Posterior cingulate gyrus (tissue), 11 donors: ENCODE results near the gene ATP1A1.
A peak's percentile ranks its signal among the peaks of the same experiment; 100 is the strongest.

Experiments
- DNase-seq, 10 donors: peaks; one replicate each; pipeline versions ENCODE4 v3.0.0 to v3.0.0-alpha.2; 2020 to 2021; ENCODE audit warnings: mixed read lengths in 3 of 10
- intact Hi-C: fragments of 100-400 bp; cut with DNase I; formaldehyde crosslinking; loops from one replicate; pipeline ENCODE4 v1.15.1; 2023

The ATP1A1 gene

DNA sequence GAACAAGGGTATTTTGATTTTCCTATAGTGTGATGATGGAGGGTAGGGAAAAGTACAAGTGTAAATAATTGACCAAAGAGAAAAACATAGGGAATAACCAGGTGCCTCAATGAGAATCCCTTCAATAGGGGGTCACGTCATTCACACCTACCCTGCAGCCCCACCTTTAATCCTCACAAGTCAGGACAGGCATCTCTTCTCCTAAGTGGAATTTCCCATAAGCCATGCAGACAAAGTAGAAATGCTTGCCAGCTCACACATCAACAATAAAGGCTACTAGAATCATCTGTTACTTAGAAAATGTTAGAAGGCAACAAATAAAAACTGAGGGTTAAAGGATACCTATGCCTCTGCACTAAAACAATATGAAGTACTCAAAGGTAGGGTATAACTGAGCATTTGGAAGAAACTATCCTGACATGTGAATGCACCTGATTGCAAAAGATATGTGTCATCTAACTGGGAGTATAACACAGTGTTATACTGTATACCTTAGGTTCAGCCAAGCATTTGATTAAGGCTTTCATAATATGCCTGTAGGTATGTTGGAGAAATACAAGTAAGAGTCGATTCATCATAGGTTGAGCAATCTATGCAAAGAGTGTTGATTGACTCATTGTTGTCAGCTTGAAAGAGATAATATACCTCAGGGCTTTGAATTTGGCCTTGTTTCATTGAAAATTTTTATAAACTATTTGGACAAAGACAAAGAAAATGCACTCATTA is 32.4 kb upstream of the ATP1A1 start:
- intact Hi-C loops: no loop called here
- DNase-seq: no peak

DNA sequence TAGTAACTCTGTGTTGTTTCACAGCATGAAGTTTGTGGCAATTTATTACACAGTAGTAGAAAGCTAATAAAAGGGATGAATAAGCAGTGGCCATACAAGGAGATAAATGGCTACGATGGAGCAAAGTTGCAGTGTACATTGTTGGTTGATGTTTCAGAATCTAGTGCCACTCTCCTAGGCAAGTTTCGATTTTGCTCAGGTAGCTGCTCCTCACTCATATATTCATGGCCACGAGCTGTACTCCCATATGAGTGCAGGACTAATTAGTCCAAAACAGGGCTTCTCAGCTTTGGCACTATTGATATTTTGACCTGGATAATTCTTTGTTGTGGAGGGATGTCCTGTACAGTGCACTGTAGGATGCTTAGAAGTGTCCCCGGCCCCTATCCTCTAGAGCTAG is 30.0 kb upstream of the ATP1A1 start:
- no peak for DNase-seq
- intact Hi-C loops: no loop called here

- intact Hi-C loops: no loop called here
- no peak for DNase-seq
These were observed 28.0 kb upstream of the ATP1A1 start for GRCh38 chr1:116345011-116345410.

DNA sequence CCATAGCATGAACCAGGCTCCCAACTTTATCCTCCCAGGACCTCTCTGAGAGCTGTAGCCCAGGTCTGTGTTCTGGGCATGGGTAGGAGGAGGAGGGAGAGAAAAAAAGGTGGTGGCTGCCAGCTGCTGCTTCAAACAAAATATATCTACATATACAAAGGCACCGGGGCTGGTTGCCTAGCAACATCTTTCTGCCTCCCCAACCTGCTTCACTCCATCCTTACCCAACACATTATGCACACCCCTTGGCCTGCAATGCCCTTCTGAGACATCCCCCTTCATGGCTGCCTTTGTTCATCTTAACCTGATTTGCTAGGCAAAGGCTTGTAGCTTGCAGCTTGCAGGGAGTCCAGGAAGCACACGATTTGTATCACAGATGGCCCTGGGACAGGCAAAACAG is 27.2 kb upstream of the ATP1A1 start:
- intact Hi-C loops: no loop called here
- peak in 3 of 10 donors; percentile 37 to 87 (median 44) for DNase-seq

- no peak for DNase-seq
- intact Hi-C loops: no loop called here
These were observed 25.9 kb upstream of the ATP1A1 start for GRCh38 chr1:116346943-116347673.

DNA sequence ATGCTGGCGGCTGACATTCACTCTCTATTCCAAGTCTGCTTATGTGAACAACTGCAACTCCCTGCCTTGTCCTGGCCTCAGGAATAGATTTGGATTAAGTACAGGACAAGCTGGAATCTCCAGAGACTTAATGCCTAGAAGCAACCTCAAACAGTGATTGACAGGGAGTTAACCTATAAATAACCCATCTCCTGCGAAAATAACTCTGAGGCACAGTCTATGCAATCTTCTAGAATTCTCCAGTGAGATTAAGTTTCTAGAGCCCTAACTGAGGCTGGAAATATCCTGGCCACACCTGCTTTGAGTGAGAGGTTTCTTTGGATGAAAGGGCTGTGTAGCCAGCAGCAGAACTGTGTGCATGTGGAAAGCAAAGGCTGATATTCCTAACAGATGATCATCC is 25.3 kb upstream of the ATP1A1 start:
- DNase-seq: no peak

GRCh38 chr1:116350097-116350645 is 22.9 kb upstream of the ATP1A1 start:
- intact Hi-C loops: no loop called here
- DNase-seq: no peak

More for the DNA sequence above, 25.3 kb upstream of the ATP1A1 start:
- intact Hi-C loops: no loop called here

- intact Hi-C loops: no loop called here
- DNase-seq: no peak
These were observed 21.1 kb upstream of the ATP1A1 start for GRCh38 chr1:116351914-116352313.

DNA sequence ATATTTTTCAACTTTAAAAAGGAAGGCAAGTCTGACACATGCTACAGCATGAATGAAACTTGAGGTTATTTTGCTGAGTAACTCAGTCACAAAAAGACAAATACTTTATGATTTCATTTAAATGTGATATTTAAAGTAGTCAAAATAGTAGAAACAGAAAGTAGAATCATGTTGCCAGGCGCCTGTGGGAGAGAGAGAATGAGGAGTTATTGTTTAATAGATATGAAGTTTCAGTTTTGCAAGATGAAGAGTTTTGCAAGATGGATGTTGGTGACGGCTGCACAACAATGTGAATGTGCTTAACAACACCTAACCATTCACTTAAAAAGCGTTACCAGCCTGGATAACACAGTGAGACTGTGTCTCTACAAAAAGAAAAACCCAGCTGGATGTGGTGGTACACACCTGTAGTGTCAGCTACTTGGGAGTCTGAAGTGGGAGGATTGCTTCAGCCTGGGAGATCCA is 20.7 kb upstream of the ATP1A1 start:
- intact Hi-C loops: no loop called here
- no peak for DNase-seq

- DNase-seq: no peak
- intact Hi-C loops: no loop called here
These were observed 19.9 kb upstream of the ATP1A1 start for GRCh38 chr1:116353155-116353554.

DNA sequence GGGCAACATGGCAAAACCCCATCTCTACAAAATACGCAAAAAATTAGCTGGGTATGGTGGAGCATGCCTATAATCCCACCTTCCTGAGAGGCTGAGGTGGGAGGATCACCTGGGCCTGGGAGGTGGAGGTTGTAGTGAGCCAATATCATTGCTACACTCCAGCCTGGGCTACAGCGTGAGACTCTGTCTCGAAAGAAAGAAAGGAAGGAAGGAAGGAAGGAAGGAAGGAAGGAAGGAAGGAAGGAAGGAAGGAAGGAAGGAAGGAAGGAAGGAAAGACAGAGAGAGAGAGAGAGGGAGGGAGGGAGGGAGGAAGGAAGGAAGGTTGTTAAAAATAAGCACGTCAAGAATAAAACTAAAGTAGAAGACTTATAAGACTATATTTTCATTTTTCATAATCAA is 17.0 kb upstream of the ATP1A1 start:
- intact Hi-C loops: no loop called here

DNA sequence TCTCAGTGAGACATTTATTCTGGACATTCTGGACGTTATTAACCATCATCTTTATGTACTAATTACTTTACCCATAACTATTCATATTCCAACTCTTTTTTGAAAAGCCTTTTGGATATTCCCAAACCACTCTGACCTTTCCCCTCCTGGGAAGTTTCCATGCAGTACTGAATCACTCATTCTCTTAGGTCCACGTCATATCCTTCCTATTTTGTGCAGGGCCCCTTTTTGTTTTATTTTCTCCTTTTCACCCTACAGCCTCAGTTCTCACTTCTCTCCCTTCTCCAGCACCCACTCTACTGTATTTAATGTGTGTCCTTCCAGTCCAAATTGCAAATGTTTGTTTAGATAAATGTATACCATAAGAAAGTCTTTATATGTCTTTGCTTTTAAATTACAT is 16.4 kb upstream of the ATP1A1 start:
- intact Hi-C loops: no loop called here
- DNase-seq: no peak

More for the DNA sequence above, 17.0 kb upstream of the ATP1A1 start:
- DNase-seq: no peak

- DNase-seq: no peak
- intact Hi-C loops: no loop called here
These were observed 15.6 kb upstream of the ATP1A1 start for GRCh38 chr1:116357487-116357886.

- intact Hi-C loops: no loop called here
- DNase-seq: no peak
These were observed 13.8 kb upstream of the ATP1A1 start for GRCh38 chr1:116359060-116359830.

DNA sequence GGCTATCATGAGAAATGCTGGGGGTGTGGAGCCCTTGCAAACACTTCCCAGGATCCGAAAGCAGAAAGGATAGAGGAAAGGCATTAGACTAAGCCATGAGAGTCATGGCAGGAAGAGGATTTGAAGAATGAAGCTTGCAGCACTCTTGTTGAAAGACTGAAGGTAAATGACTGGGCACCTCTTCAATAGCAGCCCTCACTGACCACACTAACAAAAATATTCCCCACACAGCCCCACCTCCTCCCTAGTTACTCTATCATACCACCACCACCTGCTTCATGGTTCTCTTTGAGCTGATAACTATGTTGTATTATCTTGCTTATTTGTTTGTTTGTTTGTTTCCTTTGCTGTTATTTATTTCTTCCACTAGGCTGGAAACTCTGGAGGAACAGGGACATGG is 13.2 kb upstream of the ATP1A1 start:
- intact Hi-C loops: loop anchor here (1.0 kb wide), 1 partner anchor 125 kb away; no protein-coding TSS in a partner anchor
- no peak for DNase-seq

- intact Hi-C loops: loop anchor here (1.0 kb wide), 1 partner anchor 125 kb away; no protein-coding TSS in a partner anchor
- no peak for DNase-seq
These were observed 12.4 kb upstream of the ATP1A1 start for GRCh38 chr1:116360429-116361173.

GRCh38 chr1:116361648-116362047 is 11.4 kb upstream of the ATP1A1 start:
- intact Hi-C loops: no loop called here
- DNase-seq: no peak

- no peak for DNase-seq
- intact Hi-C loops: no loop called here
These were observed 11.0 kb upstream of the ATP1A1 start for GRCh38 chr1:116362050-116362449.

DNA sequence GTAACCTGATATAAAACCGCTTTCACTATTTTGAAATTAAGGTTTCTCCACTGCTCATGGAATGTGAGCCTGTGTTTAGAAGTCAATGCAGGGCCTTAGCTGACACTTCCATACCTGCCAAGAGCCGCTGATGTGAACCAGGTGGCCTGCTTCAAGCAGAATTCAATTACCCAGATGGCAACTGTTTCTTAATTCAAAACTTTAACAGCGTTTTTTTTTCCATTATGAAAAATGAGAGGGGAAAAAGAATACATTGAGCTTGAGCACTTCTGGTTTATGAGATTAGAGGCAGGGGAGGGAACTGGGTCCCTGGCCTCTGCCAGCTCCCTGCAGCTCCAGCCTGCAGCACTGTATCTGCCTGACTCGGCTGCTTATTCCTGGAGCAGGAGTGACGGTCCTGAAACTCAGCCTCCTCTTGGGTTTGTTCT is 7.7 kb upstream of the ATP1A1 start:
- DNase-seq: no peak
- intact Hi-C loops: no loop called here

- DNase-seq: no peak
- intact Hi-C loops: no loop called here
These were observed 7.2 kb upstream of the ATP1A1 start for GRCh38 chr1:116365857-116366256.
